ENCODE results near the gene TECR. TPM values are rescaled to one million over a fixed set of nuclear protein-coding genes. Genes with fewer than 3 reads are reported as not detected.
"Not testable (repeated sequence)": the region's sequence is repeated elsewhere in the genome, so short reads cannot be mapped to it uniquely, and the experiment has no call there.

TECR gene
- total RNA-seq, 3 donors from 2014 or later (not counting 1 experiment from before 2014, with no cell fraction given) = 123 to 158 (median 131) TPM

DNA sequence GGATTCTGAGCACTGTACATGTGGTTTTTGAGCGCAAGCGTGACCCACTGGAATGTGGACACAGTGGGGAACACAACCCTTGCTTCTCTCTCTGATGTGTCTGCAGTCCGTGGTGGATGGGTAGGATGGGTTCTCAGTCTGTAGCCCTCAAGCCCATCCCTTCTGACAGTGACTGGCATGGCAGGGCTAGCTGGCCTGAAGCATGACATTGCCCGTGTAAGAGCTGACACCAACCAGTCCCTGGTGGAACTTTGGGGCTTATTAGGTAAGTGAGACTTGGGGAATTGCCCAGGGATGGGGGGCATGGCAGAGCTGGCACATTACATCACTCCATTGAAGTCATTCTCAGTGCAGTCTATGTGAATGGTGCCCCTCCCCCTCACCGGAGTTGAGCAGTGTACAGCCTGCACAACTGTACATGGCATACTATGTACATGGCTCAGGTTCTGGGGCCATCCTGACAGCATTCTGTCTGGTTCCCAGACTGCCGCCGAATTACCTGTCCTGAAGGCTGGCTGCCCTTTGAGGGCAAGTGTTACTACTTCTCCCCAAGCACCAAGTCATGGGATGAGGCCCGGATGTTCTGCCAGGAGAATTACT, 70.3 kb downstream of the TECR start:
- H3K27me3 Mint-ChIP-seq (ENCODE audit: low read depth in 2 of 2) = peaks cover 0 to 2% of the 10 kb centered on the region in 2 donors
- Histone ChIP-seq H3K4me3 (ENCODE audit: low read length) (no peak overlapping the region), H3K36me3 (ENCODE audit: control insufficient read depth, insufficient read depth, low read length) (no peaks in the 10 kb centered on the region), H3K9me3 (ENCODE audit: control insufficient read depth, insufficient read depth, low read length) (no peaks in the 10 kb centered on the region), H3K27me3 (ENCODE audit: control insufficient read depth, insufficient read depth, low read length) (no peaks in the 10 kb centered on the region), H3K4me1 (ENCODE audit: control insufficient read depth, insufficient read depth, low read length) (peaks cover 4% of the 10 kb centered on the region), H3K27ac (ENCODE audit: low read length) (no peak overlapping the region)
- no peak overlapping the region for H3K4me3 Mint-ChIP-seq
- peaks cover 6% of the 10 kb centered on the region in 2 donors for H3K9me3 Mint-ChIP-seq
- no peaks in the 10 kb centered on the region for H3K36me3 Mint-ChIP-seq
- H3K27ac Mint-ChIP-seq = no peak overlapping the region
- 91% methylated on average over 8 of the region's 8 CpGs for WGBS (ENCODE audit: insufficient coverage)
- TF ChIP-seq, protein P1, sequence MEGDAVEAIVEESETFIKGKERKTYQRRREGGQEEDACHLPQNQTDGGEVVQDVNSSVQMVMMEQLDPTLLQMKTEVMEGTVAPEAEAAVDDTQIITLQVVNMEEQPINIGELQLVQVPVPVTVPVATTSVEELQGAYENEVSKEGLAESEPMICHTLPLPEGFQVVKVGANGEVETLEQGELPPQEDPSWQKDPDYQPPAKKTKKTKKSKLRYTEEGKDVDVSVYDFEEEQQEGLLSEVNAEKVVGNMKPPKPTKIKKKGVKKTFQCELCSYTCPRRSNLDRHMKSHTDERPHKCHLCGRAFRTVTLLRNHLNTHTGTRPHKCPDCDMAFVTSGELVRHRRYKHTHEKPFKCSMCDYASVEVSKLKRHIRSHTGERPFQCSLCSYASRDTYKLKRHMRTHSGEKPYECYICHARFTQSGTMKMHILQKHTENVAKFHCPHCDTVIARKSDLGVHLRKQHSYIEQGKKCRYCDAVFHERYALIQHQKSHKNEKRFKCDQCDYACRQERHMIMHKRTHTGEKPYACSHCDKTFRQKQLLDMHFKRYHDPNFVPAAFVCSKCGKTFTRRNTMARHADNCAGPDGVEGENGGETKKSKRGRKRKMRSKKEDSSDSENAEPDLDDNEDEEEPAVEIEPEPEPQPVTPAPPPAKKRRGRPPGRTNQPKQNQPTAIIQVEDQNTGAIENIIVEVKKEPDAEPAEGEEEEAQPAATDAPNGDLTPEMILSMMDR (IDR thresholded peaks at IDR 0.05) = no peak
- H3K4me1 Mint-ChIP-seq = peaks cover 5 to 12% of the 10 kb centered on the region in 2 donors
- intact Hi-C loops (cut with micrococcal nuclease) = no loop called here
- ATAC-seq (no peak), DNase-seq (no peak)

DNA sequence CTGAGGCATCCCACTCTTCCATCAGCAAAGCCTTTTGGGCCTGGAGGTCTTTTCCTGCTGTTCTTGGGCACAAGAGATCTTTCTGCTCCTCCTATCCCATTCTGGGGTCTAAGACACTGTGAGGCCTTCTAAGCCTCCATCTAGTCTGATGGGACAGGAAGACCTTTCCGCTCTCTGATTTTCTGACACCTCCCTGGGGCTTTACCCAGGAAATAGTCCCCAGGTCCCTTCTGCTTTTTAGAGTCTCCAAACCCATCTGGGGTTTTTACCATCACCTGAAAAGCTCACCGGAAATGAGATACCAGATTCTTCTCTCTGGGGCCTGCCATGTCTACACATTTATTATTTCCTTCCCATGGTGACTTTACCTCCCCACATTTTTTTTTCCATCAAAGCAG, 74.6 kb downstream of the TECR start:
- DNase-seq = no peak

DNA sequence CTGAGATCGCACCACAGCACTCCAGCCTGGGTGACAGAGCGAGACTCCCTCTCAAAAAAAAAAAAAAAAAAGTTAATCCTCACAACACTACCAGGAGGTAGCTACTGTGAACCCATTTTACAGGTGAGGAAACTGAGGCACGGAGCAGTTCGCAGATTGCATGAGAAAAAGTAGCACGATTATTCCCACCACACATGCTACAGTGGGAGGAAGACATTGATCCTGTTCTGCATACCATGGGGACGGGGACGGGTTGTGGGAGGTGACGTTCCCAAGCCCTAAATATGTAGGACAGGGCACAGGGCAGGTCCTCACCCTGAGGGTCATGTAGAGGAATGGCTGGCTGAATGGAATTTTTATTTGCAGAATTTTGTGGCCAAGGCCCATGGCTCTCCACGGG, 77.2 kb downstream of the TECR start:
- no peaks in the 10 kb centered on the region for H3K27me3 ChIP-seq (ENCODE audit: control insufficient read depth, insufficient read depth, low read length)
- Mint-ChIP-seq H3K4me1 (peaks cover 0 to 4% of the 10 kb centered on the region in 2 donors), H3K4me3 (no peak overlapping the region), H3K27me3 (ENCODE audit: low read depth in 2 of 2) (peaks cover 0 to 3% of the 10 kb centered on the region in 2 donors), H3K36me3 (no peaks in the 10 kb centered on the region), H3K27ac (no peak overlapping the region), H3K9me3 (no peaks in the 10 kb centered on the region)
- intact Hi-C loops (cut with micrococcal nuclease) = no loop called here
- WGBS (ENCODE audit: insufficient coverage) = 78% methylated on average over 7 of the region's 9 CpGs
- ATAC-seq (no peak), DNase-seq (no peak)
- H3K36me3 ChIP-seq (ENCODE audit: control insufficient read depth, insufficient read depth, low read length) = no peaks in the 10 kb centered on the region
- peaks cover 4% of the 10 kb centered on the region for H3K4me1 ChIP-seq (ENCODE audit: control insufficient read depth, insufficient read depth, low read length)
- H3K27ac ChIP-seq (ENCODE audit: low read length) = no peak overlapping the region
- no peak overlapping the region for H3K4me3 ChIP-seq (ENCODE audit: low read length)
- H3K9me3 ChIP-seq (ENCODE audit: control insufficient read depth, insufficient read depth, low read length) = no peaks in the 10 kb centered on the region
- TF ChIP-seq, protein P1 (IDR thresholded peaks at IDR 0.05) = no peak

More for the DNA sequence above, 74.6 kb downstream of the TECR start:
- Histone ChIP-seq H3K4me1 (ENCODE audit: control insufficient read depth, insufficient read depth, low read length) (peaks cover 4% of the 10 kb centered on the region), H3K9me3 (ENCODE audit: control insufficient read depth, insufficient read depth, low read length) (no peaks in the 10 kb centered on the region), H3K27me3 (ENCODE audit: control insufficient read depth, insufficient read depth, low read length) (no peaks in the 10 kb centered on the region), H3K4me3 (ENCODE audit: low read length) (no peak overlapping the region), H3K27ac (ENCODE audit: low read length) (peak overlapping the region; percentile 66), H3K36me3 (ENCODE audit: control insufficient read depth, insufficient read depth, low read length) (no peaks in the 10 kb centered on the region)
- intact Hi-C loops (cut with micrococcal nuclease) = no loop called here
- TF ChIP-seq, protein P1 (IDR thresholded peaks at IDR 0.05) = no peak
- peaks cover 0 to 4% of the 10 kb centered on the region in 2 donors for H3K4me1 Mint-ChIP-seq
- WGBS (ENCODE audit: insufficient coverage) = 48% methylated on average over 2 of the region's 2 CpGs
- H3K4me3 Mint-ChIP-seq = no peak overlapping the region
- no peak for ATAC-seq
- peaks cover 0 to 2% of the 10 kb centered on the region in 2 donors for H3K27me3 Mint-ChIP-seq (ENCODE audit: low read depth in 2 of 2)
- H3K9me3 Mint-ChIP-seq = no peaks in the 10 kb centered on the region
- H3K27ac Mint-ChIP-seq = no peak overlapping the region
- no peaks in the 10 kb centered on the region for H3K36me3 Mint-ChIP-seq

DNA sequence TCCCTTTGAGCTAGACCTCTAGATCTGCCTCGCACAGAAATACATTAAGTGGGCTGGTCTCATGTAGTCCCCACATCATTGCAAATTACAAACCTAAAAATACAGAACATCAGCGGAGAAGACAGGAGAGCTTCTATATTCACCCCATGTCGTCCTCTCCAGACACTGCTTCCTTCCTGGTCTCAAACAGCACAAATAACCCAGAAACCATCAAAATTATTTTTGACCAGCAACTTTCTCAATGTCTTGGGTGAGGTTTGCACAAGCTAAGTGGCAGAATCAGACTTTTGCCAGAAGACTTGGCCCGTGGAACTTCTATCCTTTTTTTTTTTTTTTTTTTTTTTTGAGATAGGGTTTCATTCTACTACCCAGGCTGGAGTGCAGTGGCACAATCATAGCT, 81.7 kb downstream of the TECR start:
- no peak overlapping the region for H3K4me3 ChIP-seq (ENCODE audit: low read length)
- H3K36me3 Mint-ChIP-seq = no peaks in the 10 kb centered on the region
- no peak overlapping the region for H3K4me3 Mint-ChIP-seq
- TF ChIP-seq, protein P1 (IDR thresholded peaks at IDR 0.05) = no peak
- no peaks in the 10 kb centered on the region for H3K4me1 Mint-ChIP-seq
- peaks cover under 1 to 4% of the 10 kb centered on the region in 2 donors for H3K27me3 Mint-ChIP-seq (ENCODE audit: low read depth in 2 of 2)
- H3K9me3 Mint-ChIP-seq = no peaks in the 10 kb centered on the region
- H3K27ac ChIP-seq (ENCODE audit: low read length) = no peak overlapping the region
- WGBS (ENCODE audit: insufficient coverage) = 42% methylated on average over 4 of the region's 4 CpGs
- DNase-seq (no peak), ATAC-seq (no peak)
- no peaks in the 10 kb centered on the region for H3K9me3 ChIP-seq (ENCODE audit: control insufficient read depth, insufficient read depth, low read length)
- no peaks in the 10 kb centered on the region for H3K27me3 ChIP-seq (ENCODE audit: control insufficient read depth, insufficient read depth, low read length)
- no peaks in the 10 kb centered on the region for H3K36me3 ChIP-seq (ENCODE audit: control insufficient read depth, insufficient read depth, low read length)
- no peak overlapping the region for H3K27ac Mint-ChIP-seq
- intact Hi-C loops (cut with micrococcal nuclease) = no loop called here
- H3K4me1 ChIP-seq (ENCODE audit: control insufficient read depth, insufficient read depth, low read length) = peaks cover 17% of the 10 kb centered on the region

DNA sequence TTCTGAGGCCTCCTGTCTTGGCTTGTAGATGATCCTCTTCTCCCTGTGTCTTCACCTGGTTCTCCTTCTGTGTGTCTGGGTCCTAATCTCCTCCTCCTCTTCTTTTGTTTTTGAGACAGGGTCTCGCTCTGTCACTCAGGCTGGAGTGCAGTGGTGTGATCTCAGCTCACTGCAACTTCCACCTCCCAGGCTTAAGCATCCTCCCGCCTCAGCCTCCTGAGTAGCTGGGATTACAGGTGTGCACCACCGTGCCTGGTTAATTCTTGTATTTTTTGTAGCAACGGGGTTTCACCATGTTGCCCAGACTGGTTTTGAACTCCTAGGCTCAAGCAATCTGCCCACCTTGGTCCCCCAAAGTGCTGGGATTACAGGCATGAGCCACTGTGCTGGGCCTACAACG, 82.8 kb downstream of the TECR start:
- WGBS (ENCODE audit: insufficient coverage) = 85% methylated on average over 5 of the region's 5 CpGs
- H3K4me3 Mint-ChIP-seq; DNase-seq; intact Hi-C loops (cut with micrococcal nuclease); H3K27ac Mint-ChIP-seq; H3K27me3 ChIP-seq (ENCODE audit: control insufficient read depth, insufficient read depth, low read length); ATAC-seq; H3K9me3 Mint-ChIP-seq; H3K27me3 Mint-ChIP-seq (ENCODE audit: low read depth in 2 of 2); H3K4me1 Mint-ChIP-seq; H3K9me3 ChIP-seq (ENCODE audit: control insufficient read depth, insufficient read depth, low read length); H3K27ac ChIP-seq (ENCODE audit: low read length); H3K4me3 ChIP-seq (ENCODE audit: low read length); H3K36me3 ChIP-seq (ENCODE audit: control insufficient read depth, insufficient read depth, low read length); H3K36me3 Mint-ChIP-seq: not testable (repeated sequence)
- H3K4me1 ChIP-seq (ENCODE audit: control insufficient read depth, insufficient read depth, low read length) = peaks cover 17% of the 10 kb centered on the region

Measured in natural killer cell (primary cell).